ENCODE data around the gene SRGAP3. TPM values are rescaled to one million over a fixed set of nuclear protein-coding genes. Genes with fewer than 3 reads are reported as not detected.

The SRGAP3 gene
- total RNA-seq, 2 donors from 2014 or later: 10.9 to 11.4 TPM

DNA sequence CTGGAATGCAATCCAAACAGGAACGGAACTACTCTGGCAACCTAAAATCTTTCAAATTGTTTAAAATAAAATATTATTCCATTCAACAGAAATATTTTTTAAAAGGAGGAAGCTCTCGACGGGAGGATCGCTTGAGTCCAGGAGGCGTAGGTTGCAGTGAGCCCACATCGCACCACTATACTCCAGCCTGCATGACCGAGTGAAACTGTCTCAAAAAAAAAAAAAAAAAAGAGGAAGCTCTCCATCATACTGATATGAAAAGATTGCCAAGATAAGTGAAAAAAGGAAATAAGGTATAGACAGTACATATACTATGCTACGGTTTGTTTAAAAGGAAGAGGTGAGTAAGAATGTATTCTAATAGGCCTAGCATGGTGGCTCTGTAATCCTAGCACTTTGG is 289.8 kb downstream of the SRGAP3 start:
- TF ChIP-seq POLR2A (IDR thresholded peaks at IDR 0.05): no peak
- TF ChIP-seq, protein P1, sequence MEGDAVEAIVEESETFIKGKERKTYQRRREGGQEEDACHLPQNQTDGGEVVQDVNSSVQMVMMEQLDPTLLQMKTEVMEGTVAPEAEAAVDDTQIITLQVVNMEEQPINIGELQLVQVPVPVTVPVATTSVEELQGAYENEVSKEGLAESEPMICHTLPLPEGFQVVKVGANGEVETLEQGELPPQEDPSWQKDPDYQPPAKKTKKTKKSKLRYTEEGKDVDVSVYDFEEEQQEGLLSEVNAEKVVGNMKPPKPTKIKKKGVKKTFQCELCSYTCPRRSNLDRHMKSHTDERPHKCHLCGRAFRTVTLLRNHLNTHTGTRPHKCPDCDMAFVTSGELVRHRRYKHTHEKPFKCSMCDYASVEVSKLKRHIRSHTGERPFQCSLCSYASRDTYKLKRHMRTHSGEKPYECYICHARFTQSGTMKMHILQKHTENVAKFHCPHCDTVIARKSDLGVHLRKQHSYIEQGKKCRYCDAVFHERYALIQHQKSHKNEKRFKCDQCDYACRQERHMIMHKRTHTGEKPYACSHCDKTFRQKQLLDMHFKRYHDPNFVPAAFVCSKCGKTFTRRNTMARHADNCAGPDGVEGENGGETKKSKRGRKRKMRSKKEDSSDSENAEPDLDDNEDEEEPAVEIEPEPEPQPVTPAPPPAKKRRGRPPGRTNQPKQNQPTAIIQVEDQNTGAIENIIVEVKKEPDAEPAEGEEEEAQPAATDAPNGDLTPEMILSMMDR (IDR thresholded peaks at IDR 0.05): no peak
- Histone ChIP-seq H3K4me1 (peaks cover 13% of the 10 kb centered on the region), H3K4me3 (no peak overlapping the region), H3K9me3 (no peaks in the 10 kb centered on the region), H3K27me3 (no peaks in the 10 kb centered on the region), H3K27ac (no peak overlapping the region), H3K36me3 (replicated peaks in 1 of 2; ENCODE audit: insufficient read depth in 1 of 2, low read depth in 2 of 2) (no peaks in the 10 kb centered on the region)
- DNase-seq (no peak), ATAC-seq (no peak)
- WGBS, 2 donors: 81 to 85% methylated on average over 8 of the region's 8 CpGs
- intact Hi-C loops (cut with DNase I): no loop called here

DNA sequence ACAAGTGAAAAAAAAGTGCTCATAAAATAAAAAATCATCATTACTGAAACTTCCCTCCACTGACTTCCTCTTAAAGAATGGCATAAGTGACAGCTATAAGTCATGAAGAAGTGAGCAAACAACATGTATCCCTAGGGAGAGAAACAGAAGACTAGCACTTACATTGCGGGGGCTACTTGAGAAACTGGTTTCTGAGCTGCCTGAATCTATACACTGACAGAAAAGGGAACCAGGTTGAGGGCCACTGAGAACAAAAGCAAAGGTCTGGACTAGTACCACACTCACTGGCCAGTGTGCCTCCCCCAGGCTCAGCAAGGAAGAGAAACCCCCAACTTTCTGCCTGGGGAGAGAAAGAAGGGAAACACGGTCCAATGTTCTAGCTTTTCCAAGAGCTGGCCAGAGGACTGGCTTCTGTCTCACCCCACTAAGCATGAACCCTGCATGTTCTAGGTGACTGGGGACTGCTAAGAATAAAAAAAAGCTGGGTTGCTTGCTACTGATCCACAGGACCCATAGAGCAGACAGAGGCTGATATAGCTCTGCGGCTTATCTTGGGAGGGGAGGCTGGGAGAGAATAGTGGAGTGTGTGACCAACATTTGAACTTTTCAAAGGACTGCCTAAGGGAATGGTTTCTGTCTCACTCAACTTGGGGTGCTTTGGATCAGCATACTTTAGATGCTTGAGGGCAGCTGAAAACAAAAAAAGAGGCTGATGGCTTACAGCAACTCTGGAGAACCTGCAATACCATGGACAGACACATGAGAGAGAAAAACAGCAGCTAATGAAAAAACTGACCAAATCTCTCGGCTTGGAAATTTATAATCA is 294.3 kb downstream of the SRGAP3 start:
- Histone ChIP-seq H3K4me3 (no peak overlapping the region), H3K9me3 (no peaks in the 10 kb centered on the region), H3K4me1 (no peaks in the 10 kb centered on the region), H3K36me3 (replicated peaks in 1 of 2; ENCODE audit: insufficient read depth in 1 of 2, low read depth in 2 of 2) (no peaks in the 10 kb centered on the region), H3K27ac (no peak overlapping the region), H3K27me3 (no peaks in the 10 kb centered on the region)
- intact Hi-C loops (cut with DNase I): no loop called here
- WGBS, 2 donors: 74 to 78% methylated on average over 4 of the region's 4 CpGs
- no peak for TF ChIP-seq POLR2A (IDR thresholded peaks at IDR 0.05)
- TF ChIP-seq, protein P1 (IDR thresholded peaks at IDR 0.05): no peak
- ATAC-seq (no peak), DNase-seq (no peak)

DNA sequence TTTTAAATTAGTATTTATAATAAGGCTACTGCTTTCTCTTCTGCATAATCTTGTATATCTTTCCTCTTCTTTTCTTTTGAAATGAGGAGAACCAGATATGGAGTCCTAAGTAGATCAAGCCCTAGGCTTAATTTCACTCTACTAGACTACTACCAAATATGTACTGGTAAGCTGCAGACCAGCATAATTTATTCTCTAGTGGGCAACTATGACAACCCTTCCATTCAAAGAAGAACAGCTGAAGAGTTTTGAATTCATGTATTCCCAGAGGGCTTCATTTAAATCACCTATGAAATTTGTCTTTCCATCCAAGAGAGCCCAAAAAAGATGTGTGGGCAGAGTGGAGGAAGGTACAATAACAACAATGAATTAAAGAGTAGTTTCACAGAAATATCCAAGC is 296.1 kb downstream of the SRGAP3 start:
- Histone ChIP-seq H3K36me3 (replicated peaks in 1 of 2; ENCODE audit: insufficient read depth in 1 of 2, low read depth in 2 of 2) (no peaks in the 10 kb centered on the region), H3K27ac (no peak overlapping the region), H3K4me1 (no peaks in the 10 kb centered on the region), H3K4me3 (no peak overlapping the region), H3K27me3 (no peaks in the 10 kb centered on the region), H3K9me3 (no peaks in the 10 kb centered on the region)
- intact Hi-C loops (cut with DNase I): no loop called here
- TF ChIP-seq POLR2A (IDR thresholded peaks at IDR 0.05): no peak
- TF ChIP-seq, protein P1 (IDR thresholded peaks at IDR 0.05): no peak
- ATAC-seq (no peak), DNase-seq (no peak)

DNA sequence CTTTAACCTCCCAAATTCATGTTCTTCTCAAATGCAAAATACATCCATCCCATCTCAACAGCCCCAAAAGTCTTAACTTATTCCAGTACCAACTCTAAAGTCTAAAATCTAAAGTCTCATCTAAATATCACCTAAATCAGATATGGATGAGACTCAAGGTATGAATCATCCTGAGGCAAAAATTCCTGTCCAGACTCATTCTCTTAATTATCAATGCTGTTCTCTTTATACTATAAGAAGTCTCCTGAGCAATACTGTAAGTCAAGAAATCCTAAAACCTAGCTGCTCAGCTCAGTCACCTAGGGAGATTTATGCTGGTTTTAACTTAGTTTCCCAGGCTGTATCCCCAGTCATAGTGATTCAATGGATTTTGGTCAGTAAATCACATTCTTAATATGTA is 297.3 kb downstream of the SRGAP3 start:
- Histone ChIP-seq H3K9me3 (no peaks in the 10 kb centered on the region), H3K4me3 (no peak overlapping the region), H3K4me1 (no peaks in the 10 kb centered on the region), H3K27ac (no peak overlapping the region), H3K36me3 (replicated peaks in 1 of 2; ENCODE audit: insufficient read depth in 1 of 2, low read depth in 2 of 2) (no peaks in the 10 kb centered on the region), H3K27me3 (no peaks in the 10 kb centered on the region)
- DNase-seq: no peak
- no peak for TF ChIP-seq POLR2A (IDR thresholded peaks at IDR 0.05)
- TF ChIP-seq, protein P1 (IDR thresholded peaks at IDR 0.05): no peak
- ATAC-seq: no peak
- intact Hi-C loops (cut with DNase I): no loop called here

Data from body of pancreas (tissue), 4 donors.